H1 (cell line): ENCODE results near the gene EML1. TPM values are rescaled to one million over a fixed set of nuclear protein-coding genes. Genes with fewer than 3 reads are reported as not detected.

Source experiments
- CTCF ChIA-PET: fragments of 300-600 bp; sonication (Branson Sonifier 250); formaldehyde crosslinking; loops from one replicate; lab custom pipeline; 2021; ENCODE audit not compliant: partially characterized antibody; lab: Charles Lee
- POLR2A ChIA-PET: fragments of 300-600 bp; sonication (Branson Sonifier 250); formaldehyde crosslinking; loops from one replicate; lab custom pipeline; 2021; ENCODE audit warnings: inconsistent platforms; ENCODE audit not compliant: partially characterized antibody; lab: Charles Lee
- DNase-seq, 2 experiments: peaks; one replicate each; pipeline versions ENCODE4 v3.0.0 to v3.0.0-alpha.2; 2010 to 2022; ENCODE audit warnings: low spot score in 2 of 2, low read depth in 1 of 2, mixed read lengths in 1 of 2
- FAIRE-seq: peaks from 2 replicates; lab custom pipeline; 2011; peaks lifted over from hg19 to GRCh38; lab: Jason Lieb, UNC
- H2AFZ ChIP-seq: 2 replicates; pipeline ENCODE4 v1.8.1; 2012; ENCODE audit warnings: low read length, inconsistent platforms
- H2AK5ac ChIP-seq: 2 replicates; pipeline ENCODE4 v1.6.1; 2013; ENCODE audit warnings: low read depth, low read length
- H2BK120ac ChIP-seq: replicated peaks from 2 replicates; pipeline ENCODE3; 2013; ENCODE audit warnings: low read depth, low read length, inconsistent platforms
- H2BK12ac ChIP-seq: 2 replicates; pipeline ENCODE4 v1.6.1; 2013; ENCODE audit warnings: low read depth, low read length
- H2BK15ac ChIP-seq: 2 replicates; pipeline ENCODE4 v1.6.1; 2013; ENCODE audit warnings: low read length
- H2BK20ac ChIP-seq: 2 replicates; pipeline ENCODE4 v1.6.1; 2013; ENCODE audit warnings: low read length
- H2BK5ac ChIP-seq: 2 replicates; pipeline ENCODE4 v1.6.1; 2013; ENCODE audit warnings: low read depth, low read length
- H3K14ac ChIP-seq: 2 replicates; pipeline ENCODE4 v1.6.1; 2013; ENCODE audit warnings: inconsistent platforms; ENCODE audit not compliant: insufficient read length
- H3K18ac ChIP-seq: 2 replicates; pipeline ENCODE4 v1.6.1; 2013; ENCODE audit warnings: low read length; ENCODE audit errors: extremely low read depth
- H3K23ac ChIP-seq: 2 replicates; pipeline ENCODE4 v1.6.1; 2013; ENCODE audit warnings: inconsistent platforms; ENCODE audit not compliant: insufficient read length
- H3K23me2 ChIP-seq: 2 replicates; pipeline ENCODE4 v1.6.1; 2013; ENCODE audit warnings: low read depth, low read length
- H3K27ac ChIP-seq: 2 replicates; pipeline ENCODE4 v1.6.1; 2011; ENCODE audit warnings: low read depth, low read length, inconsistent platforms
- H3K27me3 ChIP-seq, 4 experiments: replicated peaks in 1 of 4; 1 replicate in 1 of 4; 2 replicates in 3 of 4; pipeline versions ENCODE4 v1.6.1 to v1.8.1; 2011 to 2013; ENCODE audit warnings: low read length in 3 of 4, mild to moderate bottlenecking in 3 of 4, inconsistent platforms in 2 of 4, mixed read lengths in 2 of 4, moderate library complexity in 1 of 4; ENCODE audit not compliant: control insufficient read depth in 3 of 4, insufficient read depth in 3 of 4; ENCODE audit errors: extremely low read depth in 1 of 4
- H3K36me3 ChIP-seq, 4 experiments: 2 replicates each; pipeline versions ENCODE4 v1.6.1 to v1.8.1; 2011 to 2013; ENCODE audit warnings: mild to moderate bottlenecking in 4 of 4, low read length in 3 of 4, moderate library complexity in 2 of 4, control low read depth in 1 of 4, inconsistent platforms in 1 of 4; ENCODE audit not compliant: insufficient read depth in 4 of 4, control insufficient read depth in 2 of 4
- H3K4ac ChIP-seq: replicated peaks from 2 replicates; pipeline ENCODE3; 2013; ENCODE audit warnings: low read length, low read depth, mixed read lengths, inconsistent platforms; ENCODE audit not compliant: insufficient read length
- H3K4me1 ChIP-seq, 4 experiments: replicated peaks in 1 of 4; 1 replicate in 1 of 4; 2 replicates in 3 of 4; pipeline versions ENCODE4 v1.6.1 to v1.8.1; 2011 to 2013; ENCODE audit warnings: low read length in 3 of 4, inconsistent platforms in 2 of 4, mixed read lengths in 1 of 4; ENCODE audit not compliant: insufficient read depth in 4 of 4, control insufficient read depth in 3 of 4
- H3K4me2 ChIP-seq, 2 experiments: 2 replicates each; pipeline versions ENCODE4 v1.6.1 to v1.8.1; 2011 to 2013; ENCODE audit warnings: low read depth in 2 of 2, low read length in 2 of 2, control low read depth in 1 of 2, inconsistent platforms in 1 of 2, mild to moderate bottlenecking in 1 of 2; ENCODE audit not compliant: insufficient read depth in 1 of 2
- H3K4me3 ChIP-seq, 4 experiments: fragments of 200-600, 300-600 bp in 1 of 4; sonication (generic), shearing (Covaris generic), sonication (Bioruptor Twin) in 1 of 4; 2 replicates each; pipeline versions ENCODE4 v1.5.1 to v1.8.1; 2011 to 2016; ENCODE audit warnings: low read length in 4 of 4, low read depth in 3 of 4, control low read depth in 2 of 4, inconsistent platforms in 2 of 4, mild to moderate bottlenecking in 2 of 4, mixed read lengths in 1 of 4, moderate library complexity in 1 of 4; ENCODE audit not compliant: insufficient read depth in 2 of 4; ENCODE audit errors: extremely low read depth in 1 of 4
- H3K56ac ChIP-seq: replicated peaks from 2 replicates; pipeline ENCODE3; 2013; ENCODE audit warnings: low read depth, mild to moderate bottlenecking, mixed read lengths, low read length, inconsistent platforms; ENCODE audit not compliant: insufficient read length
- H3K79me1 ChIP-seq: 2 replicates; pipeline ENCODE4 v1.6.1; 2013; ENCODE audit warnings: low read depth, low read length, control low read depth
- H3K79me2 ChIP-seq, 2 experiments: 2 replicates each; pipeline versions ENCODE4 v1.6.1 to v1.8.1; 2012 to 2013; ENCODE audit warnings: low read length in 2 of 2, mild to moderate bottlenecking in 2 of 2, inconsistent platforms in 1 of 2; ENCODE audit not compliant: insufficient read depth in 2 of 2, control insufficient read depth in 1 of 2
- H3K9ac ChIP-seq, 4 experiments: replicated peaks in 1 of 4; 1 replicate in 1 of 4; 2 replicates in 3 of 4; pipeline versions ENCODE4 v1.6.1 to v1.8.1; 2011 to 2013; ENCODE audit warnings: low read depth in 3 of 4, low read length in 3 of 4, control low read depth in 2 of 4, mild to moderate bottlenecking in 2 of 4, moderate library complexity in 2 of 4, inconsistent platforms in 1 of 4; ENCODE audit errors: extremely low read depth in 1 of 4
- H3K9me3 ChIP-seq, 2 experiments: 2 replicates each; pipeline versions ENCODE4 v1.6.1 to v1.8.1; 2012 to 2013; ENCODE audit warnings: mild to moderate bottlenecking in 2 of 2, moderate library complexity in 2 of 2, control low read depth in 1 of 2, inconsistent platforms in 1 of 2, low read depth in 1 of 2, low read length in 1 of 2, mixed read lengths in 1 of 2; ENCODE audit not compliant: insufficient read depth in 2 of 2
- H4K20me1 ChIP-seq, 2 experiments: replicated peaks in 1 of 2; 2 replicates each; pipeline versions ENCODE3 to v1.8.1; 2011 to 2013; ENCODE audit warnings: inconsistent platforms in 2 of 2, low read length in 2 of 2, mild to moderate bottlenecking in 1 of 2; ENCODE audit not compliant: insufficient read depth in 2 of 2, control insufficient read depth in 1 of 2
- H4K5ac ChIP-seq: 2 replicates; pipeline ENCODE4 v1.6.1; 2013; ENCODE audit warnings: low read length, low read depth, mixed read lengths, inconsistent platforms; ENCODE audit not compliant: insufficient read length
- H4K8ac ChIP-seq: 2 replicates; pipeline ENCODE4 v1.8.0; 2013; ENCODE audit warnings: mild to moderate bottlenecking, moderate library complexity, low read length, inconsistent platforms; ENCODE audit not compliant: insufficient read depth; ENCODE audit errors: extremely low read depth
- H4K91ac ChIP-seq: replicated peaks from 2 replicates; pipeline ENCODE3; 2013; ENCODE audit warnings: low read length, mixed read lengths, inconsistent platforms; ENCODE audit not compliant: insufficient read length
- CEBPB ChIP-seq: IDR thresholded peaks from 2 replicates; pipeline ENCODE4 v1.6.1; 2012; ENCODE audit warnings: low read depth, low read length
- CHD1 ChIP-seq: IDR thresholded peaks from 2 replicates; pipeline ENCODE4 v1.6.1; 2012; ENCODE audit warnings: low read depth, low read length, improper control_type of control experiment
- FOSL1 ChIP-seq: IDR thresholded peaks from 2 replicates; pipeline ENCODE4 v1.6.1; 2011; ENCODE audit warnings: mild to moderate bottlenecking, low read depth, low read length, moderate library complexity; ENCODE audit not compliant: insufficient read depth
- HDAC2 ChIP-seq, 2 experiments: fragments of 300-600 bp in 1 of 2; sonication (generic) in 1 of 2; IDR thresholded peaks; 2 replicates each; pipeline ENCODE4 v1.6.1; 2011 to 2012; ENCODE audit warnings: low read depth in 2 of 2, low read length in 2 of 2, mild to moderate bottlenecking in 2 of 2, moderate library complexity in 2 of 2, borderline replicate concordance in 1 of 2, inconsistent platforms in 1 of 2
- JUN ChIP-seq: IDR thresholded peaks from 2 replicates; pipeline ENCODE4 v1.6.1; 2011; ENCODE audit warnings: low read depth, mild to moderate bottlenecking, improper control_type of control experiment, low read length
- KDM5A ChIP-seq: fragments of 200-600 bp; IDR thresholded peaks from 2 replicates; pipeline ENCODE4 v1.7.1; 2012; ENCODE audit warnings: mild to moderate bottlenecking, low read length, inconsistent platforms, mixed read lengths
- PHF8 ChIP-seq: fragments of 200-600 bp; sonication (generic); conservative IDR thresholded peaks from 2 replicates; pipeline ENCODE4 v1.7.1; 2012; ENCODE audit warnings: low read depth, mild to moderate bottlenecking, inconsistent platforms, low read length, moderate library complexity
- POU5F1 ChIP-seq: IDR thresholded peaks from 2 replicates; pipeline ENCODE4 v1.6.1; 2011; ENCODE audit warnings: low read depth, mild to moderate bottlenecking, low read length, moderate library complexity
- RBBP5 ChIP-seq: IDR thresholded peaks from 2 replicates; pipeline ENCODE4 v1.7.1; 2012; ENCODE audit warnings: low read depth, mild to moderate bottlenecking, inconsistent platforms, low read length, moderate library complexity, borderline replicate concordance
- SP2 ChIP-seq: IDR thresholded peaks from 2 replicates; pipeline ENCODE4 v1.6.1; 2012; ENCODE audit warnings: mild to moderate bottlenecking, low read length, inconsistent platforms
- WGBS, 2 experiments: shearing (Covaris generic) in 1 of 2; methylation state at CpG; one replicate each; pipeline versions ENCODE4 v1.1.6 to v1.1.7; 2013 to 2015; ENCODE audit warnings: low lambda C conversion rate in 2 of 2, mixed read lengths in 2 of 2, inconsistent platforms in 1 of 2, low coverage in 1 of 2, missing lambda C conversion rate in 1 of 2; ENCODE audit not compliant: insufficient replicate concordance in 2 of 2, insufficient coverage in 1 of 2, insufficient read length in 1 of 2; ENCODE audit errors: extremely low coverage in 1 of 2, missing lambda C conversion rate in 1 of 2; 5-methylcytosine and 5-hydroxymethylcytosine counted together
- polyA plus RNA-seq, 7 experiments: library from polyadenylated mRNA; depleted of rRNA in 3 of 7; stranded (reverse) in 5 of 7; unstranded in 2 of 7; fragments of >200 nt in 5 of 7; fragments of 200-250 nt in 2 of 7; gene quantifications; 1 replicate in 5 of 7; 2 replicates in 1 of 7; 4 replicates in 1 of 7; pipeline versions ENCODE4 v1.2.1 to v1.2.3, GENCODE V29; 2011 to 2013; ENCODE audit warnings: missing spikeins in 2 of 7, mixed read lengths in 2 of 7
- total RNA-seq: library from RNA; stranded (reverse); fragmentation: NEBNext Ultra II Directional; extraction: Animal tissue kit (Norgen Biotek cat#: 25700); gene quantifications from 2 replicates; pipeline ENCODE4 v1.2.1, GENCODE V29; 2021

EML1 gene
- total and polyA plus RNA-seq, 2 of the 8 experiments (the other 6 are each of a cell fraction or from before 2014, with no cell fraction given): 11.1 to 24.7 TPM

GRCh38 chr14:99952039-99952438 is 158.8 kb downstream of the EML1 start:
- 94% methylated on average over 4 of the region's 4 CpGs; no CpG with 5 or more reads in 1 of the 2 experiments for WGBS, 2 experiments
- Histone ChIP-seq H2AFZ (no peak overlapping the region), H2BK20ac (no peak overlapping the region), H3K23me2 (peaks cover 9% of the 10 kb centered on the region; the same call in 1 of the 2 replicates), H3K79me2 (no peaks in the 10 kb centered on the region), H3K4me3 (no peak overlapping the region), H2BK15ac (no peak overlapping the region), H3K27me3 (no peaks in the 10 kb centered on the region; a peak in 1 of 7 replicates), H3K36me3 (no peaks in the 10 kb centered on the region), H3K4me1 (peaks cover 0 to 13% (median 2%) of the 10 kb centered on the region in 4 experiments; a peak in 3 of 7 replicates), H3K27ac (no peak overlapping the region), H3K9ac (no peak overlapping the region), H2AK5ac (peak overlapping the region; percentile 97; the same call in 1 of the 2 replicates), H4K91ac (peak overlapping the region; percentile 42), H4K5ac (no peak overlapping the region), H3K23ac (no peak overlapping the region), H3K18ac (no peak overlapping the region), H3K9me3 (no peaks in the 10 kb centered on the region; a peak in 1 of 4 replicates), H4K20me1 (peaks cover 0 to 7% of the 10 kb centered on the region in 2 experiments), H4K8ac (no peak overlapping the region), H2BK5ac (no peak overlapping the region), H2BK12ac (peak overlapping the region; percentile 23; the same call in 1 of the 2 replicates), H3K56ac (peak overlapping the region; percentile 4), H3K4me2 (no peak overlapping the region), H3K4ac (no peak overlapping the region), H3K14ac (no peak overlapping the region), H2BK120ac (no peak overlapping the region), H3K79me1 (no peaks in the 10 kb centered on the region)
- CTCF ChIA-PET: no interaction called here
- TF ChIP-seq RBBP5 (no peak), HDAC2 (IDR thresholded peaks at IDR 0.05; ENCODE audit: borderline replicate concordance in 1 of 2, low read depth in 2 of 2, low read length in 2 of 2) (no peak), CHD1 (no peak), CEBPB (no peak), POU5F1 (no peak), SP2 (no peak), FOSL1 (no peak), JUN (no peak), KDM5A (no peak), PHF8 (no peak)
- POLR2A ChIA-PET: no interaction called here
- DNase-seq (no peak), FAIRE-seq (no peak)
